Measurements from ENCODE around the gene PAK6. TPM values are rescaled to one million over a fixed set of nuclear protein-coding genes. Genes with fewer than 3 reads are reported as not detected.

PAK6 gene
- 0.56 TPM for polyA plus RNA-seq (2012; ENCODE audit: insufficient read length, low read depth)

DNA sequence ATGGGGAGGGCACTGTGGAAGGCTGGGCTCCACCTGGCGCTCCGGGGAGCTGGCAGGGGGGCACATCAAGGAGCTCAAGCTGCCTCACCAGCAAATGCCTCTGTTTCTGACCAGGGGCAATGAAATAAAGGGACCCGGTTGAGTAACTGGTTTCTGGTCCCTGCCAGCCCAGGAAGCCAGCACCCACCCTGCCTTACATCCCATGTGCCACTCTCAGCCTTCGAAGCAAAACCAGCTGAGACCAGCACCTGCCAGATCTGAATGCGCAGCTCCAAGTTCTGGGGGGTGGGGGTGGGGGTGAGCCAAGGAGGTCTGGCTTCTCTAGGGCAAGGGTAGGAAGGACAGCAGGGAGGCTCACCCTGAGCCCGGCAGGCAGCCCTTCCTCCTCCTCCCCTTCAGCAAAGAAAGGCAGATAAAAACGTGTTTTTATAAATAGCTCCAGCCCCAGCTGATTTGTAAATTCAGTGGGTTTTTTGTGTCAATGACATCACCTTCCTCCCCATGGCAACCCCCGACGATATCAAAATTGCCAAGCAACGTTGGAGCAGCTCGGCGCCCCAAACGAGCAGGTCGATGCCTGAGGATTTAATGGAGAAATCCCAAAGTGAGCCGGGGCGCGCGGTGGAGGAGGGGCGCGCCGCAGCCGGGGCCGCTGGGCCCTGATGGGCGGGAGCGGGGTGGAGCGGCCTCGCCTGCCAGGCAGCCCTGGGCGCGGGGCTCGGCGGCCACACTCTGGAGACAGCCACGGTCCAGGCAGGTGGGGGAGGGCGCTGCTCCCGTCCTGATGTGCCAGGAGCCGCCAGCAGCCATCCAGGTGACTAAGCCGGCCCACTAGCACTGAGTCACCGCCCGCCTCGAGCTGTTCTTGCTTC is at the start of gene PAK6:
TSS of gene PAK6 (plus strand) at position 532 of the 872 bp plus-strand sequence. CDS start 25,723 bp downstream, outside the sequence.
- TF ChIP-seq POLR2AphosphoS5 (IDR thresholded peaks at IDR 0.05; ENCODE audit: low read depth, low read length): no peak
- TF ChIP-seq FOXP2 (optimal IDR thresholded peaks at IDR 0.05; ENCODE audit: borderline replicate concordance, extremely low read depth, extremely low read length, insufficient read depth): no peak
- TF ChIP-seq, protein P1, sequence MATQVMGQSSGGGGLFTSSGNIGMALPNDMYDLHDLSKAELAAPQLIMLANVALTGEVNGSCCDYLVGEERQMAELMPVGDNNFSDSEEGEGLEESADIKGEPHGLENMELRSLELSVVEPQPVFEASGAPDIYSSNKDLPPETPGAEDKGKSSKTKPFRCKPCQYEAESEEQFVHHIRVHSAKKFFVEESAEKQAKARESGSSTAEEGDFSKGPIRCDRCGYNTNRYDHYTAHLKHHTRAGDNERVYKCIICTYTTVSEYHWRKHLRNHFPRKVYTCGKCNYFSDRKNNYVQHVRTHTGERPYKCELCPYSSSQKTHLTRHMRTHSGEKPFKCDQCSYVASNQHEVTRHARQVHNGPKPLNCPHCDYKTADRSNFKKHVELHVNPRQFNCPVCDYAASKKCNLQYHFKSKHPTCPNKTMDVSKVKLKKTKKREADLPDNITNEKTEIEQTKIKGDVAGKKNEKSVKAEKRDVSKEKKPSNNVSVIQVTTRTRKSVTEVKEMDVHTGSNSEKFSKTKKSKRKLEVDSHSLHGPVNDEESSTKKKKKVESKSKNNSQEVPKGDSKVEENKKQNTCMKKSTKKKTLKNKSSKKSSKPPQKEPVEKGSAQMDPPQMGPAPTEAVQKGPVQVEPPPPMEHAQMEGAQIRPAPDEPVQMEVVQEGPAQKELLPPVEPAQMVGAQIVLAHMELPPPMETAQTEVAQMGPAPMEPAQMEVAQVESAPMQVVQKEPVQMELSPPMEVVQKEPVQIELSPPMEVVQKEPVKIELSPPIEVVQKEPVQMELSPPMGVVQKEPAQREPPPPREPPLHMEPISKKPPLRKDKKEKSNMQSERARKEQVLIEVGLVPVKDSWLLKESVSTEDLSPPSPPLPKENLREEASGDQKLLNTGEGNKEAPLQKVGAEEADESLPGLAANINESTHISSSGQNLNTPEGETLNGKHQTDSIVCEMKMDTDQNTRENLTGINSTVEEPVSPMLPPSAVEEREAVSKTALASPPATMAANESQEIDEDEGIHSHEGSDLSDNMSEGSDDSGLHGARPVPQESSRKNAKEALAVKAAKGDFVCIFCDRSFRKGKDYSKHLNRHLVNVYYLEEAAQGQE (IDR thresholded peaks at IDR 0.05; ENCODE audit: insufficient read depth in 1 of 2, low read depth in 2 of 2, low read length in 2 of 2): no peak

DNA sequence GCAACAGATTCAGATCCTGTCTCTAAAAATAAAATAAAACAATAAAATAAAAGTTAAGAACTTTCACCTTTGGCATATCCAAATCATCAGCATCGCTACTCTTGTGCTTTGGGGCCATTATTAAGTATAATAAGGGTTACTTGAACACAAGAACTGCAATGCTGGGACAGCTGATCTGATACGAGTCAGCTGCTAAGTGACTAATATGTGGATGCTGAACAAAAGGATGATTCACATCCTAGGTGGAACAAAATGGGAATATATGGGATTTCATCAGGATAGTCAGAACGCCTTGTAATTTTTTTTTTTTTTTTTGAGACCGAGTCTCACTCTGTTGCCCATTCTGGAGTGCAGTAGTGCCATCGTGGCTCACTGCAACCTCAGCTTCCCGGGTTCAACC is 48.3 kb upstream of the PAK6 start:
- TF ChIP-seq, protein P1 (IDR thresholded peaks at IDR 0.05; ENCODE audit: insufficient read depth in 1 of 2, low read depth in 2 of 2, low read length in 2 of 2): no peak
- TF ChIP-seq SIN3A (IDR thresholded peaks at IDR 0.05; ENCODE audit: borderline replicate concordance, insufficient read depth, low read length) (no peak), FOXP2 (optimal IDR thresholded peaks at IDR 0.05; ENCODE audit: borderline replicate concordance, extremely low read depth, extremely low read length, insufficient read depth) (no peak), POLR2AphosphoS5 (IDR thresholded peaks at IDR 0.05; ENCODE audit: low read depth, low read length) (no peak), TAF1 (IDR thresholded peaks at IDR 0.05; ENCODE audit: borderline replicate concordance, insufficient read depth, low read length) (no peak)

DNA sequence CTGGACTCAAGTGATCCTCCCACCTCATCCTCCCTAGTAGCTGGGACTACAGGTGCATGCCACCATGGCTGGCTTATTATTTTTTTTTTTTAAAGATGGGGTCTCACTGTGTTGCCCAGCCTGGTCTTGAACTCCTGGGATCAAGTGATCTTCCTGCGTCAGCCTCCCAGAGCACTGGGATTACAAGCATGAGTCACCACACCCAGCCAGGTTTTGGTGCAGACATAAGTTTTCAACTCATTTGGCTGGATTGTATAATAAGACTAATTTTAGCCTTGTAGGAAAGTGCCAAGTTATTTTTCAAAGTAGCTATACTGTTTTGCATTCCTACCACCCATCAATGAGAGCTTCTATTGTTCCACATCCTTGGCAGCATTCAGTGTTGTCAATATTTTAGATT is 45.9 kb upstream of the PAK6 start:
- TF ChIP-seq, protein P1 (IDR thresholded peaks at IDR 0.05; ENCODE audit: insufficient read depth in 1 of 2, low read depth in 2 of 2, low read length in 2 of 2): no peak
- TF ChIP-seq TAF1 (IDR thresholded peaks at IDR 0.05; ENCODE audit: borderline replicate concordance, insufficient read depth, low read length) (no peak), FOXP2 (optimal IDR thresholded peaks at IDR 0.05; ENCODE audit: borderline replicate concordance, extremely low read depth, extremely low read length, insufficient read depth) (no peak), POLR2AphosphoS5 (IDR thresholded peaks at IDR 0.05; ENCODE audit: low read depth, low read length) (no peak), SIN3A (IDR thresholded peaks at IDR 0.05; ENCODE audit: borderline replicate concordance, insufficient read depth, low read length) (no peak)

DNA sequence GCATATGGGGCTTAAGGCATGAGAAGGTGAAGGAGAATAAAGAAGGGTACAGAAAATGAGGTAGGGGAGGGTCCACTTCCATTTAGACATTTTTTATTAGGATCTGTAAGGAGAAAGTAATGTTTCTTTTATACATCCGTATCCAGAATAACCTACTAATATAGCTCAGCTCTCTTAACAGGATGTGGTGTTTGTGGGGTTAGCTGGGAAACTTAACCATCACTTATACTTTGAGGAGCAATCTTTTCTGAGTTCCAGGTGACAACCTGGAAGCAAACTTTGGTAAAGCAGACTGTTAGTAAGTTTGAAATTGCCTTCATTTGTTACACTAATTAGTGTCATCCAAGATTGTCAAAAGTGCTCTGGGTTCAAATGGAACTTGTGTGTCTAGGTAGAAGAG is 41.4 kb upstream of the PAK6 start:
- TF ChIP-seq TAF1 (IDR thresholded peaks at IDR 0.05; ENCODE audit: borderline replicate concordance, insufficient read depth, low read length): no peak
- TF ChIP-seq SIN3A (IDR thresholded peaks at IDR 0.05; ENCODE audit: borderline replicate concordance, insufficient read depth, low read length): no peak
- TF ChIP-seq, protein P1 (IDR thresholded peaks at IDR 0.05; ENCODE audit: insufficient read depth in 1 of 2, low read depth in 2 of 2, low read length in 2 of 2): no peak
- no peak for TF ChIP-seq POLR2AphosphoS5 (IDR thresholded peaks at IDR 0.05; ENCODE audit: low read depth, low read length)
- TF ChIP-seq FOXP2 (optimal IDR thresholded peaks at IDR 0.05; ENCODE audit: borderline replicate concordance, extremely low read depth, extremely low read length, insufficient read depth): no peak

Data from PFSK-1 (cell line).